ENCODE results near the gene INPP5D.
"Not testable (repeated sequence)": the region's sequence is repeated elsewhere in the genome, so short reads cannot be mapped to it uniquely, and the experiment has no call there.

INPP5D gene

DNA sequence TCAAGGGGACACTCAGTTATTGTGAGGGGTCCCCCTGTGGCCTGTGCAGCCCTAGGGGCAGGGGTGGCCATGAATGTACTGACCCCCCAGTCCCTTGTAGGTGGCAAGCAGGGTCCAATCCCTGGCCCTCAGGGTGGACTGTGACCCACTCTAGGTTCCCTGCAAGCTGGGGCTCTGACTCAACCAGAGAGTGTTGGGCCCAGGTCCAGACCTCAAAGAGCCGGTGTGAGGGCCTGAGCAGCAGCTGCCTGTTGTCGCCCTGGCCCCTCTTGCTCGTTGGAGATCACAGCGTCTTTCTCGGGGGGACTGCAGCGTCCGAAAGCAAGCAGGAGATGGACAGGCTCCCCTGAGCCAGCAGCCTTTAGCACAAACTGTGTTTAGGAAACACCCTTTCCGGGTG is 124.5 kb downstream of the INPP5D start:
- DNase-seq, result no peak

DNA sequence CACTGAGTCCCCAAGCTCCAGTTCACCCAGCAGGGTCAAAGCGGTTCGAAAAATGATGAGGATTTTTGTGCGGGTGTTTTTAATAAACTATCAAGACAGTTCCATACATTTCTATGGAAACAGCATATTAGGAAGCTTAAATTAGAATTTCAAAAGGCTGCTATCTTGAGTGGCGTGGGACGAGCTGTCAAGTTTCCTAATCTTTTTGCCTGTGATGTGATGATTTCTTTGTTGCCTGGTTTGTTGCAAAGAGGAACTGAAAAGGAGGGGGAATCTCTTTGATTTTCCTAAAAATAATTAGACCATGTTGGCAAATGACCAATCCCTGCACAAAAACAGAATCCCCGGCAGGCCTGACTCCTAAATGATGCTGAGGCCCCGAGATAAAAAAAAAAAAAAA is 125.2 kb downstream of the INPP5D start:
- DNase-seq, result no peak

DNA sequence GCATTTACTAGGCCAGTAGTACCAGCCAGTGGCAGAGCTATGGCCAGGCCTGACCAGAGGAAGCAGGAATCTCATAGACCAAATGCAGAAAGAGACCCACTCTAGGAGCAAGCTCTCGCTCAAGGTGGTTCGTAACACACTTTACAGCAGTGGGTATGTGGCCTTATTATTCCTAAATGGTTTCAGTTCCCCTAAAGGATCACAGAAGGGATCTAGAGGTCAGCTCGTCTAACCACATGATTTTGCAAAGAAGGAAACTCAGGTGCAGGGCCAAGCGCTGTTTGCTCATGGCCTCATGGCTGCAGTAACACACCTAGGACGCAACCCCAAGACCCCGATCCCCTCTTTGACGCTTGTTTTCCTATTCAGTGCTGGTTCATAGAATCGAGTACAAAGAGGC is 125.8 kb downstream of the INPP5D start:
- no peak for DNase-seq

DNA sequence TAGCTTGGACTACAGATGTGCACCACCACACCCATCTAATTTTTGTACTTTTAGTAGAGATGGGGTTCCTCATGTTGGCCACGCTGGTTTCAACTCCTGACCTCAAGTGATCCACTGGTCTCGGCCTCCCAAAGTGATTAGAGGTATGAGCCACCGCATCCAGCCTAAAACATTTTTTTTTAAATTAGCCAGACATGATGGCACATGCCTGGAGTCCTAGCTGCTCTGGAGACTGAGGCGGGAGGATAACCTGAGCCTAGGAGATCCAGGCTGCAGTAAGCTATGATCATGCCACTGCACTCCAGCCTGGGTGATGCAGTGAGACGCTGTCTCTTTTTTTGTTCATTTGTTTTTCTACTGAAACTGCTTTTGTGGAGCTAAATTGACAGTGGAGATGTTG is 126.7 kb downstream of the INPP5D start:
- DNase-seq, result no peak

DNA sequence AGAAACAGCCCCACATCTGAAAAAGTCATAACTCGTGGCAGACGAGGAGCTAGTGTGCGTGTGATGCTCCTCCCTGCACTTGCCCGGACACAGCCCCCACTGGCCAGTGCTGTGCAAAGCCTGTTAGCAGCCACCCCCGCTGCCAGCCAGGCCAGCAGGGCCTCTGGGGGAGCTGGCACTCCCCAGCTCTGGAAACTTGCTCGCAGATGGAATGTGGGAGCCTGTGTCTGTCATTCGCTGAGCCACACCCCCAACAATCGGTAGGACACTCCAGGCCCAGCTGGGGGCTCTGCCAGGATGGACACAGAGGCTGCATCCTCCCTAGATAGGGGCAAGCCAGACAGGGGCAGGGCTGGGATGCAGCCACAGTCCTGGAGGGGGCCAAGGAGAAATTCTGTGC is 128.9 kb downstream of the INPP5D start:
- DNase-seq, result no peak

DNA sequence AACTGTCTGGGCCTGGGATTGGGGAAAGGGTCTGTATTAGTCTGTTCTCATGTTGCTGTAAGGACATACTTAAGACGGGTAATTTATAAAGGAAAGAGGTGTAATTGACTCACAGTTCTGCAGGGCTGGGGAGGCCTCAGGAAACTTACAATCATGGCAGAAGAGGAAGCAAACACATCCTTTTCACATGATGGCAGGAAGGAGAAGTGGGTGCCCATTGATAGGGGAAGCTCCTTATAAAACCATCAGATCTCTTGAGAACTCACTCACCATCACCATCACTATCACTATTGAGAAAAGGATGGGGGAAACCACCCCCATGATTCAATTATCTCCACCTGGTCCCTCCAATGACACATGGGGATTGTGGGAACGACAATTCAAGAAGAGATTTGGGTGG is 130.9 kb downstream of the INPP5D start:
- not testable (repeated sequence) for DNase-seq

DNA sequence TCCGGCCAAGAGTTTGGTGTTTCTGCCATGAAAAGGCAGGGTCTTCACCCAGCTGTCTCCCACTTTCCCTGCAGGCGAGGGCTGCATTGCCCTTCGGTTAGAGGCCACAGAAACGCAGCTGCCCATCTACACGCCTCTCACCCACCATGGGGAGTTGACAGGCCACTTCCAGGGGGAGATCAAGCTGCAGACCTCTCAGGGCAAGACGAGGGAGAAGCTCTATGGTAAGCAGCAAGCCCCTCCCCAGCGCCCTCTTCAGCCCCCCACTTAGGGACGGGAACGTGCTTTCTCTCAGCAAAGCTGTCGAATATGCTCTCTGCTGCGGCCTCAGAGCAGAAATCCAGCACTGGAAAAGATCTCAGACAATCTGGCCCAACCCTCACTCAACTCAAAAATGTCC is 133.6 kb downstream of the INPP5D start:
- DNase-seq, result no peak

DNA sequence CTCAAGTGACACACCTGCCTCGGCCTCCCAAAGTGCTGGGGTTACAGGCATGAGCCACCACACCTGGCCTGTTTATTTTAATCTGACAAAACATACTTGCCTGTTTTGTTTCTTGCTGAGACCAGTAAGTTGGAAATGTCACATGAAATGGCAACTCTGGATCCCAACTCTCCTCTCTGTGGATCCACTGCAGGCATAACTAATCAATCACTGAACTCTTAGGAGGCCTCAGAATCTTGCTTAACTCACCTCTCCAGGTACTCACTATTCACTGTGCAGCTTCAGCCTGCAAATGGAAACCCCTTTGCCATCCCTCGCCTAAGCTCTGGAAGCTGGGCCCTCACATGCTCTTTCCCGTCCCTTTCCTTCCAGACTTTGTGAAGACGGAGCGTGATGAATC is 134.9 kb downstream of the INPP5D start:
- DNase-seq, result no peak

DNA sequence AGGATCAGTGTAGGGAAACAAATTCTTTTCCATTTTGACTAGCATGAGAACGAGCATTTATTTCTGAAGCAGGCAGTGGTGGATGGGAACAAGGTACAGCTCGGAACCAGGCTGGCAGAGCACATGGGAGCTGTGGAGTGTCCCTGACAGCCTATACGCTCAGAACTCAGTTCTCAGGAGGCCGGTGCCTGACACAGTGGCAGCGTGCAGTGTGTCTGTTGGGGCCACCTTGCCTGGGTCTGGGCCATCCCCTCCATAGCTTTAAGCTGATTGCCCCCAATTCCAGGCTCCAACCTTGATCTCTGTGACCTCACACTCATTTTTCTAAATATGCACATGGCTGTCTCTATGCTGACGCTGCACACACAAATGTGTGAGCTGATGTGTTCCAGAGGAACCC is 136.9 kb downstream of the INPP5D start:
- no peak for DNase-seq

DNA sequence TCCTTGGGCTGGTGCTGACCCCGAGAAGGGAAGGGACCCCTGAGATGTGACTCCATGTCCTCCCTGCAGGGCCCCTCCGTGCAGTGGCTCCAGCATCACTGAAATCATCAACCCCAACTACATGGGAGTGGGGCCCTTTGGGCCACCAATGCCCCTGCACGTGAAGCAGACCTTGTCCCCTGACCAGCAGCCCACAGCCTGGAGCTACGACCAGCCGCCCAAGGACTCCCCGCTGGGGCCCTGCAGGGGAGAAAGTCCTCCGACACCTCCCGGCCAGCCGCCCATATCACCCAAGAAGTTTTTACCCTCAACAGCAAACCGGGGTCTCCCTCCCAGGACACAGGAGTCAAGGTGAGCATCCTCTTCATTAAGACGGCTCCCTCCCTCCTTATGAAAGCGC is 137.9 kb downstream of the INPP5D start:
- DNase-seq, result no peak

DNA sequence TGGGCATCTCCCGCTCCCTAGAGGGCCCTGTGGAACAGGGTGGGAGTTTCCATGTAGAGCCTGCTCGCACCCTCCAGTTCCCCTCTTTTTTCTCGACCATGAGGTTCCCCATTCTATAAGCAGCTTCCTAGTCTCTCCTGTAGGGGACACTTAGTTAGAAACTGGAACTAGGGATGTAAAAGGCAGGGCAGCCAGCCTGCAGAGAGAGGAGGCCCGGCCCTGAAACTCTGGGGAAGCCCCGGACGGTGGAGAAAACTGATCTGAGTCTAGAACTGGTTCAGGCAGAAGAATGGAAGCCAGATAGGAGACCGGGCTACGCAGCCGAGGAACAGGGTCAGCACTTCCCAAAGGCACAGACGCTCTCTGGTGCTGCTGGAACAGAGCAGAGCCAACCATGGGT is 139.7 kb downstream of the INPP5D start:
- DNase-seq, result no peak

DNA sequence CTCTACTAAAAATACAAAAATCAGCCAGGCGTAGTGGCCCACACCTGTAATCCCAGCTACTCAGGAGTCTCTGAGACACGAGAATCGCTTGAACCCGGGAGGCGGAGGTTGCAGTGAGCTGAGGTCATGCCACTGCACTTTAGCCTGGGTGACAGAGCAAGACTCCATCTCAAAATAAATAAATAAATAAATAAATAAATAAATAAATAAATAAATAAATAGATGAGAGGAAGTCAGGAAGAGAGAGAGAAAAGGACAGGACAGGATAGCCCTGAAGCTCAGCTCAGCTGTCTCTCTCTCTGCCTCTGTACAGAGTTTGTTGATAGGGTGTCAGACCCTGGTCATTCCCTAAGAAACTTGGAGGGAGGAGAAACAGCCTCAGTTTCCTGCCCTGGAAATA is 140.6 kb downstream of the INPP5D start:
- not testable (repeated sequence) for DNase-seq

DNA sequence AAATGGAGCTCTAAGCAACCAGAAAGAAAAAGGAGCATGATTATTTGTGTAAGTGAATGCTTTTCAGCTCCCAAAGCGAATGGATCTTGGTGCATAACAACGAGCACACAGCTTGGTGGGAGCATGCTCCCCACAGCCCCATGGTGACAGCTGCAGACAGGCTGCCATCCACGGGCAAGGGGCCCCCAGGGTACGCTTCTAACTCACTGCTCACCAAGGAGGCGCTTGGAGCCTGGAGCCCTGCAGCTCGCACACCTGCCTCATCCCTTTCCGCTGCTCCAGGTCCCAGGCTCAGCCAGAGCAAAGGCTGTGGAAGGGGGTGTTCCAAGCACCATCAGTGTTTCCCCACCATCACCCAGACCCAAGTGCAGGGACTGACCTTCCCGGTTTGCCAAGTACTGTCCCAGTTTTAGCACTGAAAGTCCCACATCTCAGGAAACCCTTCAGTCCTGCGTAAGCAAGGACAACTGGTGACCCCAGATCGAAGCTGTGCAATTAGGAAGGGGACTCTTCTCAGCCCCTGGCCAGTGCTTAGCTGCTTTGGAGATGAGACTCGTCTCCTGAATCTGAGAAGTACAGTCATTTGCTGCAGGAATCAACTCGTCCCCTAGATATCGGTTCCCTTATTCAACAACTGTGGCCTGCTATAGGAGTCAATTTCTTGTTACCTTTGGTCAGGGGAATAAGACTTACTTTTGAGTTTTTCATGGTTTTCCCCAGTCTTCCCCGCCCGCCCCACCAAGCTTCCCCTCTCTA is 141.3 kb downstream of the INPP5D start:
- no peak for DNase-seq

DNA sequence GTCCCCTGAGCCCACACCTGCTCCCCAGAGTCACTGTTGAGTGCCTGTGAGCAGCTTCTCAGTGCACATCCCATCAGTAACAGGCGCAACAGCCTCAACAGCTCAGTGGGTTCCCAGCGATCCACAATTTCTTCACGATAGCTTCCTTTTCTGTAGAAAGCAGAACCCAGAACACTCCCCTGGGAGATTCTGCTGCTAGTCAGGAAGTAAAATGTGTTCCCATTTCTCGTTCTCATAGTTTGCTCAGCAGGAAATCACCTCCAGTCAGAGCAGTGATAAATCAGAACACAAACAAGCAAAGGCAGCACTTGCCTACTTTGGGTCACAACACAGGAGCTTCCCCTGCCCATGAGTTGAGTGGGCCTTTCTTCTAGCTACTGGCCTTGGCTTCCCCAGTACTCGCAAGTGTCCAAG is 142.4 kb downstream of the INPP5D start:
- no peak for DNase-seq

DNA sequence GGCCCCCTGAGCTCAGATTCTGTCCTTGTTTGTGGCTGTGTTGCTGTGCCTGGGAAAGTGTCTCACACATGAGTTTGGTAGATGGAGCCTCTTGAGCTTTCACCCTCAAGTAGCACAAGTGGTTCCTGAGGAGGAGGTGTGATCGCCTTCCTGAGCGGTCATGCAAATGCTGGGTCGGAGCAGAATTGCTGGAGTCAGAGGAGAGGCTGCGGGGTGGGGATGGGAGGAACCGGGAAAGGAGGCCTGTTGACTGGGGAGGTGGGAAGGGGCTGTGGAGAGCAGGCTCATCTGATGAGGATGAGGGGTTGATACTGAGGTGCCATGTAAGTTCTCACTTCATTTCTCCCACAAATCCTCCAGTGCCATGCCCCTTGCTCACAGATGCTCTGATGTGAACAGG is 142.9 kb downstream of the INPP5D start:
- no peak for DNase-seq

DNA sequence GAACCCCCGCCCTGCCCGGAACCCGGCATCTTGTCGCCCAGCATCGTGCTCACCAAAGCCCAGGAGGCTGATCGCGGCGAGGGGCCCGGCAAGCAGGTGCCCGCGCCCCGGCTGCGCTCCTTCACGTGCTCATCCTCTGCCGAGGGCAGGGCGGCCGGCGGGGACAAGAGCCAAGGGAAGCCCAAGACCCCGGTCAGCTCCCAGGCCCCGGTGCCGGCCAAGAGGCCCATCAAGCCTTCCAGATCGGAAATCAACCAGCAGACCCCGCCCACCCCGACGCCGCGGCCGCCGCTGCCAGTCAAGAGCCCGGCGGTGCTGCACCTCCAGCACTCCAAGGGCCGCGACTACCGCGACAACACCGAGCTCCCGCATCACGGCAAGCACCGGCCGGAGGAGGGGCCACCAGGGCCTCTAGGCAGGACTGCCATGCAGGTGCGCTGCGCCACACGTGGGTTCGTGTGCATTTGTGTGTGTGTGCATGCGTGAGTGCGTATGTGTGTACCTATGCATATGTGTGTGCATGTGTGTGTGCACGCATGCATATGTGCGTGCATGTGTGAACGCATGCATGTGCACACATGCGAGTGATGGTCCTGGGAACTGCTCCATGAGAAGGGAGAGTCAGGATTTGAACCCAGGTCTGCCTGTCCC is 144.3 kb downstream of the INPP5D start:
- no peak for DNase-seq

DNA sequence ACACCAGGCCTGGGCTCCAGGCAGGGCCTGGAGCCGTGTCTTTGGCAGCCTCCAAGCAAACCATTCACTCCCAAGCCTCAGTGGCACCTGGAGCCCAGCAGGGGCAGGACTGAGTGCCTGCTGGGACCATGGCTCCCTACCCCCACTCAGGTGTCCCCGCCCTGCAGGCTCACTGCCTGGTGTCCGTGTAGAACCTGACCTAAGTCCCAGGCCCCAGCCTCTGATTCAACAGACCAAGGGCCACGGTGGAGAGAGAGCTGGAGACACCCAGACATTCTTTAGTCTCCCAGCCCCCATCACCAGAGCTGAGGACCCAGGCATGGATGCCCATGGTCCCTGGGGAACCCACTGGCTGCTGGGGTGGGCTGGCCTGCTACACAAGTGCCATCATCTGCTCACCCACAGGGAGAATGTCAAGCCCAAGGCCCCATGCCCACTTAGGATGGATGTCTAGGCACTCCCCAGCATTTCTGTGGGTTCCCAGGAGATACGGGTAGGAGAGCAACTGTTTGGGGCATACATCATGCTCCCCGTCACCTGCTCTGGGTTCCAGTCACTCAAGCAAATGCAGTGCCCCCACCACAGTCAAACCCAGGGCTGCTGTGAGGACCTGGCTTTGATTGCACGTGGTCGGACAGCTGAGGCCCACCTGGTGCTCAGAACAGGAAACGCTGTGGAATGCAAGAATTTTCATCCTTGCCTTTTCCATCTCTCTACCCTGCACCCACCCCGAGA is 148.4 kb downstream of the INPP5D start:
- DNase-seq, result no peak

DNA sequence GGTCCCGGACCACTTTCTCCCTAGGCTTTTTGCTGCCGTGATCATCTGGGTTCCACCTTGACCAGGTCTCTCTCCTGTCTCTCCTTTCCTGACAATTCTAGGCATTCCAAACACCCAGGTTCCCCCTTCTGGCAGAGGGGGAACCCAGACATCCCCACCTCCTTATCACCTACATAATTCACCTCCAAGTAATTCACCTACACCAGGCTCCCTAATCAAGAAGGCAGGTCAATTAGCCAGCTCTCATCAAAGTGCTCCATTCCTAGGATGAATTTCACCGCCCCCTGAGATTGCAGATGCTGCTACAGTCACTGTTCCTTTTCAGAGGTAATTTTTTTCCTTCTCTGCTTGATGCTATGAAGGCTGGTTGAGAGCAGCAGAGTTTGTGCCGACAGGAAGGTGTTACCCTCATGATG is 149.0 kb downstream of the INPP5D start:
- no peak for DNase-seq

DNA sequence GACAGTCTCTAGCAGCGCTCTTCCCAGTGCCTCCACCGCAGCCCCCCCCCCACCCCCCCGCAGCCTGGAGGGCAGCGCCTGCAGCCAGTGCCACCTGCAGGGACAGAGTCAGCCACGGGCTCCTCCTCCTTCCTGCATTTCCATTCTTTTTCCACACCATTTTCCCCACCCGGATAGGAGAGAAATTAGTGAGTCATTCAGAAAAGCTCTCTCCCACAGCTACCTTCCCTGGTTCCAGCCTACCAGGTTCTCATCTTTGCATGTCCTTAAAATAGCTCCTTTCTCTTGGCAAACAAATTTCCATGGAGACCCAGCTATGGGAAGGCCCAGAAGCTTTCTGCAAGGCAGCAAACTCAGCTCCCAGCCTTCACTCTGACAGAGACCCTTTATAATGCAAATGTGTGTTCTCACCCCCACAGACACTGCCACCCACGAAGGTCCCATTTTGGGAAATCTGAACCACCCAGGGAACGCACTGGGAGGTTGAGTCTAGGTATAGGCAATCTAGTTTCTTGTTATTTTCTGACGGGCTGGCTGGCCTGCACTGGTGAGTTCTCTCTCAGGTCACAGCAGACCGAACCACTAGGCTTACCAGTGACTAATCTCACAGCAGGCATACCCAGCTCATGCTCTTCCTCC is 149.5 kb downstream of the INPP5D start:
- DNase-seq, result no peak

DNA sequence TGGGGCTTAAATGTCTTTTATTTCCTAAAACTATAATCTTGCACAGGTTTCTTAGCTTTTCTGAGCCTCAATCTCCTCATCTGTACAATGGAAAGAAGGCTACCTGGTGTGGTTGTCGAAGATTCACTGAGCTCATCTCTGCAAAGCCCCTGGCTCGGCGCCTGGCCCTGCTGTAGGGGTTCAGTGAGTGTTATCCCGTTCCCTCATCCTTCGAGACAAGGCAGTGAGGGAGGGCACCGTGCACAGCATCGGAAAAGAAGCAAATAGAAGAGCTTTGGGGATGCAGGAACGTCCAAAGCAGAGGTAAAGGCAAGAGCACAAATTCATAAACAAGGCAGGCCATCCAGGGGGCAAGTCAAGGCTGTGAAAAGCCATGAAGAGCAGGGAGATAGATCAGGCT is 150.1 kb downstream of the INPP5D start:
- DNase-seq, result no peak

DNA sequence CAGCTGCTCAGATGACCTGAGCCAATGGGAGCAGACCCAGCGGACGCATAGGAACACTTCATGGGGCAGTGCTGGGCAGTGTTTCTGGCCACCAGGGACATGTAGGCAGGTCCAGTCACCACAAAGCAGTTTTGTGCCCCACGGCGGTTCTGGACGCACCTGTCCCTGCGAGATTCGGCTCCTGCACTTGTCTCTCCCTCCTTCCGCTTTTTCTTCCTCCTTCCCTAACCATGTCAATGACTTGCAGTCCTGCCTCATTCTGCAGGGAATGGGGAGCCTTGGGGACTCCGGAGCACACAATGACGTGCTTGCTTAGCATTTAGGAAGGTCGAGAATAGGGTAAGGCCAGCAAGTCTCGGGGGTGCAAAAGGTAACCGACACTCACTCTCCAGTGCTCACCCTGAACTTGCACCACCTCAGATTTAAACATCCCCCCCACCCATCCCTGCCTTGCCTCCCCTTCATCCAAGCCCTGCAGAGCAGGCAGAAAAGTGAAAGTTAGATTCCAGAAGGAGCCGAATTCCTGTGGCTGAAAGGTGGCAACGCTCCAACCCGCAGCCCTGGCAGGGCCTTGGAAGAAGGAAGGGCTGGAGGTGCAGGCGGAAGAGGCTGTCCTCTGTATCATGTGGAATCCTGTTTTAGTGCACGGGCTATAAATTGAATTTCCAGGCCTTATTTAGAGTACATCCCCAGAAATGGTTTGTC is 150.9 kb downstream of the INPP5D start:
- DNase-seq, result peak; percentile 4

DNA sequence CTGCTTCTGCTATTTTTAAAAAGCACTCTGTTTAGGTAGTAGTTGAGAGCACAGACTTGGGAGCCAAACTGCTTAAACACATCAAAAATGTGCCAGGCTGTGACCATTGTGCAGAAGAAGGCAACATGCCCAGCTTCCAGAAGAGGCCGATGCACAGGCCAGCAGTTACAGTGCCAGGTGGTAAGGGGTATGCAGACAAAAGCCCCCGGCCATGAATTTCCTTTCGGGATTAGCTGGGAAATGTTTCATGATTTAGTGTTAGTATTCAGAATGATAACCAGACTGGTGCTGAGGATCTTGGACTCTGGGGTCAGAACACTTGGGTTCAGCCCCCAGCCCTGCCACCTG is 151.4 kb downstream of the INPP5D start:
- no peak for DNase-seq

DNA sequence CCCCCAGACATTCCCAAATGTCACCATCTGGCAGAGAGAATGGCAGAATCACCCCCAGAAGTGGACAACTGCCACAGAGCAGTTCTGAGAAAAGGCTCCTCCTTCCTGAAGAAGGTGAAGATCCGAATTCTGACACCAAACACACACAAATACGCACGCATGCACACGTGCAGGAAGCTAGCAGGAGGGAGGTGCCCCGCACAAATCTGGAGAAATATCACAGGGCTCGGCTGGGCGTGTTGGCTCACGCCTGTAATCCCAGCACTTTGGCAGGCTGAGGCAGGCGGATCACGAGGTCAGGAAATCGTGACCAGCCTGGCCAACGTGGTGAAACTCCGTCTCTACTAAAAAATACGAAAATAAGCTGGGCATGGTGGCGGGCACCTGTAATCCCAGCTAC is 152.9 kb downstream of the INPP5D start:
- DNase-seq, result no peak

All from midbrain (tissue), 1 donor.